ENCODE measurements around the gene NTN1.
"Not testable (repeated sequence)": the region's sequence is repeated elsewhere in the genome, so short reads cannot be mapped to it uniquely, and the experiment has no call there.

NTN1 gene

GRCh38 chr17:9080296-9080914 lies 59.1 kb downstream of the NTN1 start:
- no peak for DNase-seq

GRCh38 chr17:9080983-9081382 lies 59.7 kb downstream of the NTN1 start:
- no peak for DNase-seq

GRCh38 chr17:9086577-9086976 lies 65.3 kb downstream of the NTN1 start:
- no peak for DNase-seq

DNA sequence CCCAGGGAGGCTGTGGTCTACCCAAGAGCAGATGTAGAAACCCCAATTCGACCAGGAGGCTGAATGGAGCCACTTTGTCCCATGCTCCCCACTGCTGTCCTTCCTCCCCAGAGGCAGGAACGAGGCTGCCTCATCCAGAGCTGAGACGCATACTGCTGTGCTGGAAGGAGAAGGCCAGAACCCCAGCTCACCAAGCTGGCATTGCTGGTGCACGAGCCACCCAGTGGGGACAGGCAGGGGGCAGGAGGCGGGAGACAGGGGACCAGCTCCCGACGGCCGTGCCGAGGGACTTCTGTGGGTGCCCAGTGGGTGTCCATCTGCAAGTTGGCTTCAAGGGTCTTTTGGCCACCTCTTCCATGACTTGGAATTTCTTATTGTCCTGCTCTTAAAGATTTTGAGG lies 66.6 kb downstream of the NTN1 start:
- no peak for DNase-seq

DNA sequence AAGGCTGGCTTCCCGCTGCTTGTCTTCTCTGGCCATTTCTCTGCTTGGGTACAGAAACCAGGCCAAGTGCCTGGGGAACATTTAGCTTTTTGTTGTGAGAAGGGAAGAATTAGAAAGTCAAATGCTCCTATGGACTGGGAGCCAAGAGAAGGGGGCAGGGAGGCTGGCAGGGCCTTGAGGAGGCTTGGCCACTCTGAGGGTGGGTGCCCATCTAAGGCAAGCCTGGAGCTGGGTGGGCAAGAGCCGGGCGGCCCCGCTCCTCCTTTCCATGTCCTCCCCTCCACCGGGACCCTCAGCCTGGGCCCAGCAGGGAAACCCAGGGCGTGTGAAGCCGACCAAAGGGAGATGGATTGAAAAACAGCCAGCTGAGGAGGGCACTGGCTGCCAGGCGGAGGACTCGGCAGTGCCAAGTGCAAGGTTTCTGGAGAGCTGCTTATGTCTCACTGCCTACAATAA lies 69.4 kb downstream of the NTN1 start:
- peak in 33 of 51 donors; percentile 4 to 75 (median 49) for DNase-seq

- no peak for DNase-seq
Measured at GRCh38 chr17:9094193-9094592, 72.9 kb downstream of the NTN1 start.

GRCh38 chr17:9095390-9095789 lies 74.1 kb downstream of the NTN1 start:
- no peak for DNase-seq

- no peak for DNase-seq
Measured at GRCh38 chr17:9098242-9098825, 77.0 kb downstream of the NTN1 start.

GRCh38 chr17:9101356-9101755 lies 80.0 kb downstream of the NTN1 start:
- no peak for DNase-seq

GRCh38 chr17:9103193-9103592 lies 81.9 kb downstream of the NTN1 start:
- not testable (repeated sequence) for DNase-seq

GRCh38 chr17:9104370-9105041 lies 83.2 kb downstream of the NTN1 start:
- DNase-seq, result peak in 5 of 51 donors; percentile 0 to 34 (median 6)

- DNase-seq, result peak in 1 of 51 donors; percentile 21
Measured at GRCh38 chr17:9105068-9105868, 84.0 kb downstream of the NTN1 start.

DNA sequence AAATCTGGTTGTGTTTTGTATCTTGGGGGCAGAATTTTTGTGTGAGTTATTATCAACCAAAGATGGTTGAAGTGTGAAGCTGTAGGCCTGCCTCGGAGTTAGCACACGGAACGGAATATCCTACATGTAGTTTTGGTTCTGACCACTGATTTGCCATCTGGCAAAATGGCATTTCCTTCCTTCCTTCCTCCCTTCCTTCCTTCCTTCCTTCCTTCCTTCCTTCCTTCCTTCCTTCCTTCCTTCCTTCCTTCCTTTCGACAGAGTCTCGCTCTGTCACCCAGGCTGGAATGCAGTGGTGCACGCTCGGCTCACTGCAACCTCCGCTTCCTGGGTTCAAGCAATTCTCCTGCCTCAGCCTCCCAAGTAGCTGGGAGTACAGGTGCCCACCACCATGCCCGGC lies 85.0 kb downstream of the NTN1 start:
- not testable (repeated sequence) for DNase-seq

GRCh38 chr17:9107527-9107926 lies 86.2 kb downstream of the NTN1 start:
- no peak for DNase-seq

DNA sequence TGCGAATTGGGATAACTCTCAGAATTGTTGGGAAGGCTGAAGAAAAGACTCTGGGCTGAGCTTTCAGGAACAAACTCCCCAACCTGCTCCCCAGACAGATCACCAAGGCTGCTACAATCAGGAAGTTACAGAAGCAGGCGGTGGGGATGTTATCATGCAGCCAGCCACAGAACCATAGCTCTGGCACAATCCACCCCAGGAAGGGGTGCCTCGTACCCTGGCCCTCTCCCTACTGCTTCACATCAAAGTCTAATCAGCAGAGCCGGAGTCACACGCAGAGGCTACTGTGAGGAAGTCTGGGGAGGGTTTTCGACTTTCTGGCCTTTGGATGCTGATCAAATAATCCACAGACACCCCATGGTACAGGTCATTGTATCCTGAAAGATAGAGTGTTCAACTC lies 86.8 kb downstream of the NTN1 start:
- DNase-seq, result no peak

- no peak for DNase-seq
Measured at GRCh38 chr17:9109933-9110332, 88.6 kb downstream of the NTN1 start.

GRCh38 chr17:9110501-9110900 lies 89.2 kb downstream of the NTN1 start:
- DNase-seq, result no peak

DNA sequence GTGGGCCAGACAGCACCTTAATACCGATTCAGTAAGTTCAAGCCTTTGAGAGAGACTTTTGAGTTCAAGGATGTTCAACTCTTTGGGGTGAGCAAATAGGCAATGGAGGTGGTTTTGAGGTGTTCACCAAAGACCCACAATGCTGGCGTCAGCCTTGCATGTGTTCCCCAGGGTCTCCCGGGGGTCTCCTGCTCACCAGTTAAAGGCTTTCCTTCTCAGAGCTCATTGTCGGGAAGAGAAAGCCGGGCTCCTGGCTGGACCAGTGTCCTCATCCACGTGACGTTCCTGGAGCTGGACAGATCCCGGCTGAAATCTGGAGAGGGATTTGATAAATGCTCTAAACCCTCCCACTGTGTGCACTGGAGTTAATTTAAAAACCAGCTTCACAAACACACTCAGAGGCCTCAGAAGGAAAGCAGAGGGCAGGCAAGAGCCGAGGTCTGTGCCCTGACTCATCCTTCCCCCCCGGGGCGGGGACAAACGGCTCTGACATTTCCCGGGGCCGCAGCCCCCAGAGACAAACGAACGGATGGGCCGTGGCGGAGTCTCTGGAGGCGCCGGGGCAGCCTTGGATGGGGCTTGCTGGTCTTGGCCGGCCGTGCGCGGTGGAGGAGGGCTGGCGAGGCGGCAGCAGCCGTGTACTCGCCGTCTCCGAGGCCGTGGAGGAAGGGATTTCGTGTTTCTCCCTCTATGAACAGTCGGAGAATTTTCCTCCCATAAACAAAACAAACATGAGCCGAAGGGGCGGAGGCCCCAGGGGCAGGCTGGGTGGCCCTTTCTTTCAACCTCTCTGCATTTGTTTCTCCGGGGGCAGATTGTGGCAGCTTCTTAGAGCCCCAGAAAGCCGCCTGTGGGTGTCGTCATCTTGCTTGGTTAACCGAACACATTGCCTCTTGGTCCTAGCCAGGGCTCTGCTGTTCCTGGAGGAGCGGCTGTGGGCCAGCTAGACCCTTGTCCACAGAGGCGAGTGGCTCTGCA lies 94.2 kb downstream of the NTN1 start:
- peak in 29 of 51 donors; percentile 10 to 57 (median 34) for DNase-seq

- DNase-seq, result no peak
Measured at GRCh38 chr17:9116311-9116835, 95.1 kb downstream of the NTN1 start.

DNA sequence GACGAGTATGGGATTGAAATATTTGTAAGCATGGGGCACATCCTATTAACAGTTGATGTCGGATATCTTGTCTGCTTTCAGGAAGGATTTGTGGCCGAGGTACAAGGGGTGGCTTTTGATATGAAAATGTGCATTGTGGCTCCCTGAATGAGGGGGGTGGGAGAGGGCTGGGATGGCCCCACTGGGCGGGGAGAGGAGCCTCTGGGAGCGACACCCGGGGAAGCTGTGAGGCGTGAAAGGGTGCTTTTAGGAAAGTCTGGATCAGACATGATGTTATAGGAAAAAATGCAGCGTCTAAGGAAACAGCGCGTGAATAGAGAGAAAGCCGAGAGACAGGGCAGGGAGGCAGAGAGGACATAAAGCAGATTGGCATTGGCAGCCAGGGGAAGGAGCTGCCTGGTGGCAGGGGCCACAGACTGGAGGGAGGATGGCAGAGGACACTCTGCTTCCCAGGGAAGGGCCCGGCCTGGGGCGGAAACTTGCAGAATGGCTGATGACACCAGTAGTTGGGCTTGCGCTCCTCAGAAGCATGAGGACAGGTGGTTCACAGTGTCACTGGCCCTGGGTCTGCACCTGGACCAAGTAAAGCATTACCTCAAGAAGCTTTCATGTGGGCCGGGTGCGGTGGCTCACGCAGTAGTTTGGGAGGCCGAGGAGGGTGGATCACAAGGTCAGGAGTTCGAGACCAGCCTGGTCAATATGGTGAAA lies 95.7 kb downstream of the NTN1 start:
- no peak for DNase-seq

Measured in hypothalamus (tissue), 51 donors.